Mesenchymal stem cell (in vitro differentiated cells and primary cell): ENCODE measurements around the gene PPP1CC.

Experiments used
- DNase-seq: peaks from one replicate; pipeline ENCODE4 v3.0.0-alpha.2; 2013
- H2AFZ ChIP-seq: one replicate; pipeline ENCODE4 v1.6.1; 2013; ENCODE audit warnings: low read depth, mild to moderate bottlenecking, control low read depth, inconsistent platforms, low read length, moderate library complexity
- H2AK5ac ChIP-seq: 2 replicates; pipeline ENCODE4 v1.6.1; 2013; ENCODE audit warnings: low read length, moderate library complexity, mild to moderate bottlenecking, inconsistent platforms; ENCODE audit not compliant: severe bottlenecking
- H2BK120ac ChIP-seq: one replicate; pipeline ENCODE4 v1.6.1; 2013; ENCODE audit warnings: low read depth, mild to moderate bottlenecking, inconsistent platforms, low read length, moderate library complexity
- H2BK12ac ChIP-seq, 2 experiments: one replicate each; pipeline ENCODE4 v1.6.1; 2013; ENCODE audit warnings: inconsistent platforms in 2 of 2, low read length in 2 of 2, mild to moderate bottlenecking in 2 of 2, moderate library complexity in 2 of 2, control low read depth in 1 of 2
- H2BK15ac ChIP-seq: one replicate; pipeline ENCODE4 v1.6.1; 2013; ENCODE audit warnings: mild to moderate bottlenecking, low read depth, inconsistent platforms; ENCODE audit not compliant: poor library complexity, severe bottlenecking
- H2BK5ac ChIP-seq: 2 replicates; pipeline ENCODE4 v1.6.1; 2013; ENCODE audit warnings: low read depth, mild to moderate bottlenecking, low read length, control low read depth, inconsistent platforms; ENCODE audit not compliant: poor library complexity, severe bottlenecking
- H3K14ac ChIP-seq, 2 experiments: one replicate each; pipeline ENCODE4 v1.6.1; 2013; ENCODE audit warnings: inconsistent platforms in 2 of 2, low read length in 2 of 2, control low read depth in 1 of 2, mild to moderate bottlenecking in 1 of 2, moderate library complexity in 1 of 2
- H3K18ac ChIP-seq, 2 experiments: one replicate each; pipeline ENCODE4 v1.6.1; 2013; ENCODE audit warnings: inconsistent platforms in 2 of 2, low read length in 2 of 2, control low read depth in 1 of 2, low read depth in 1 of 2, mild to moderate bottlenecking in 1 of 2
- H3K23ac ChIP-seq, 2 experiments: one replicate each; pipeline ENCODE4 v1.6.1; 2013; ENCODE audit warnings: inconsistent platforms in 2 of 2, low read length in 2 of 2, mild to moderate bottlenecking in 2 of 2, moderate library complexity in 2 of 2, control low read depth in 1 of 2
- H3K27ac ChIP-seq: 2 replicates; pipeline ENCODE4 v1.5.1; 2013; ENCODE audit warnings: mild to moderate bottlenecking, moderate library complexity, low read length, control low read depth, inconsistent platforms; ENCODE audit not compliant: poor library complexity, severe bottlenecking
- H3K27me3 ChIP-seq, 2 experiments: 2 replicates each; pipeline versions ENCODE4 v1.6.1 to v1.7.0; 2013; ENCODE audit warnings: low read length in 2 of 2, mild to moderate bottlenecking in 2 of 2, moderate library complexity in 2 of 2, control low read depth in 1 of 2, inconsistent platforms in 1 of 2; ENCODE audit not compliant: control insufficient read depth in 1 of 2, insufficient read depth in 1 of 2
- H3K36me3 ChIP-seq, 2 experiments: 2 replicates each; pipeline versions ENCODE4 v1.6.1 to v1.7.0; 2013; ENCODE audit warnings: low read length in 2 of 2, control low read depth in 1 of 2, inconsistent platforms in 1 of 2, low read depth in 1 of 2, mild to moderate bottlenecking in 1 of 2; ENCODE audit not compliant: insufficient read depth in 2 of 2, control insufficient read depth in 1 of 2
- H3K4ac ChIP-seq, 2 experiments: one replicate each; pipeline ENCODE4 v1.6.1; 2013; ENCODE audit warnings: inconsistent platforms in 2 of 2, low read length in 2 of 2, mild to moderate bottlenecking in 2 of 2, moderate library complexity in 2 of 2, control low read depth in 1 of 2, low read depth in 1 of 2
- H3K4me1 ChIP-seq: 2 replicates; pipeline ENCODE4 v1.6.1; 2013; ENCODE audit warnings: low read depth, low read length, control low read depth; ENCODE audit not compliant: control insufficient read depth, insufficient read depth
- H3K4me2 ChIP-seq: 2 replicates; pipeline ENCODE4 v1.6.1; 2013; ENCODE audit warnings: low read length, mild to moderate bottlenecking, inconsistent platforms; ENCODE audit not compliant: poor library complexity, severe bottlenecking
- H3K4me3 ChIP-seq, 2 experiments: 2 replicates each; pipeline versions ENCODE4 v1.5.1 to v1.7.0; 2013; ENCODE audit warnings: low read length in 2 of 2, mild to moderate bottlenecking in 2 of 2, control low read depth in 1 of 2, low read depth in 1 of 2; ENCODE audit not compliant: insufficient read depth in 1 of 2
- H3K79me1 ChIP-seq: replicated peaks from 2 replicates; pipeline ENCODE4 v1.6.1; 2013; ENCODE audit warnings: mild to moderate bottlenecking, control low read depth, low read length, inconsistent platforms; ENCODE audit not compliant: poor library complexity, severe bottlenecking
- H3K9ac ChIP-seq: 2 replicates; pipeline ENCODE4 v1.7.0; 2013; ENCODE audit warnings: mild to moderate bottlenecking, low read length, moderate library complexity
- H3K9me3 ChIP-seq: 2 replicates; pipeline ENCODE4 v1.7.0; 2013; ENCODE audit warnings: mild to moderate bottlenecking, low read length; ENCODE audit not compliant: control insufficient read depth
- H4K8ac ChIP-seq: one replicate; pipeline ENCODE4 v1.6.1; 2013; ENCODE audit warnings: inconsistent platforms, mild to moderate bottlenecking, low read length, moderate library complexity
- H4K91ac ChIP-seq: one replicate; pipeline ENCODE4 v1.6.1; 2013; ENCODE audit warnings: mild to moderate bottlenecking, low read length, inconsistent platforms
- WGBS: methylation state at CpG from one replicate; pipeline ENCODE4 v1.1.7; 2013; ENCODE audit warnings: mixed read lengths; 5-methylcytosine and 5-hydroxymethylcytosine counted together

PPP1CC gene

DNA sequence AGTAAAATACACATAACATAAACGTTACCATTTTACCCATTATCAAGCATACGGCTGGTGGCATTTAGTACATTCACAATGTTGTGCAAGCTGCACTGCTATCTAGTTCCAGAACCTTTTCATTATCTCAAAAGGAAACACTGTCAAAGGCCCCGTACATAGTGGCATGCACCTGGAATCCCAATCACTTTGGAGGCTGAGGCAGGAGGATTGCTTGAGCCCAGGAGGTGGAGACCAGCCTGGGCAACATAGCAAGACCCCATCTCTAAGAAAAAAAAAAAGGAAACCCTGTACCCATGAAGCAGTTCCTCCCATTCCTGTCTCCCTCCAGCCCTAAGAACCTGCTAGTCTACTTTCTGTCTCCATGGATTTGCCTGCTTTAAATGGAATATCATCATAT lies 46.4 kb downstream of the PPP1CC start:
- Histone ChIP-seq H3K4me3 (no peak overlapping the region), H4K91ac (no peak overlapping the region), H3K18ac (no peak overlapping the region), H3K4me2 (no peak overlapping the region), H3K14ac (no peak overlapping the region), H3K36me3 (no peaks in the 10 kb centered on the region), H2BK15ac (no peak overlapping the region), H3K4me1 (peaks cover 5% of the 10 kb centered on the region), H3K79me1 (no peaks in the 10 kb centered on the region), H2AK5ac (no peak overlapping the region), H3K27ac (no peak overlapping the region), H3K27me3 (no peaks in the 10 kb centered on the region), H2BK12ac (no peak overlapping the region), H2AFZ (no peak overlapping the region), H3K23ac (no peak overlapping the region), H2BK5ac (no peak overlapping the region), H3K9ac (no peak overlapping the region), H3K4ac (no peak overlapping the region), H3K9me3 (no peaks in the 10 kb centered on the region), H2BK120ac (no peak overlapping the region), H4K8ac (no peak overlapping the region)
- 90% methylated on average over 3 of the region's 3 CpGs for WGBS
- no peak for DNase-seq

DNA sequence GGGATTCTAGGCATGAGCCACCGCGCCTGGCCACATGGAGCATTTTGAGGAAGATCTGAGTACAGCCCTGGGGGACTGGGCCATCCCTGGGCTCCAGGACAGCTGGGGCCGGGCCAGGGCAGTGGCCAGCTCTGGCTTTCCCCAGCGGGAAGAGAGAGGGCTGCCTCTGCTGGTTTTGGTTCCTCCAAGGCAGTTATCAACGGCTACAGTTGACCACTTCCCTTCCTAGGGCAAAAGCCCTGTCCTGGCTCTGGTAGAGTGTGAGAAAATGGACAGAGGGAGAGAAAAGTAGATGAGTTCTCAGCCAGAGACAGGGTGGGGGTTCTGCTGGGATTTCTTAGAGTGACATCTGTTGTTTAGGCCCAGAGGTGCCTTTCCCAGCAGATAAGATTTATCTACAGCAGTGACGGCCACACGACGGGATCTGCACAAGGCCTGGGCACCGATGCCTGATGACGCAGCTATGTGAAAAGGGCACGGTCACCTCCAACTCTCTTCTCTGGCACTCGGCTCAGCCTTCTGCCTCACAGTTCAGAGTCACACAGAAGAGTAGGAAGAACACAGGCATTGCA lies 48.3 kb downstream of the PPP1CC start:
- no peaks in the 10 kb centered on the region for H3K36me3 ChIP-seq
- peaks cover 11% of the 10 kb centered on the region for H3K4me1 ChIP-seq
- H3K79me1 ChIP-seq = no peaks in the 10 kb centered on the region
- H2BK15ac ChIP-seq = no peak overlapping the region
- H3K14ac ChIP-seq = no peak overlapping the region
- no peak for DNase-seq
- no peak overlapping the region for H4K91ac ChIP-seq
- no peak overlapping the region for H3K18ac ChIP-seq
- H3K9me3 ChIP-seq = no peaks in the 10 kb centered on the region
- no peak overlapping the region for H2BK12ac ChIP-seq
- WGBS = 75% methylated on average over 12 of the region's 12 CpGs
- H3K27me3 ChIP-seq = peaks cover 0 to 3% of the 10 kb centered on the region in 2 experiments
- H2AFZ ChIP-seq = no peak overlapping the region
- no peak overlapping the region for H4K8ac ChIP-seq
- H2BK120ac ChIP-seq = no peak overlapping the region
- no peak overlapping the region for H3K4ac ChIP-seq
- no peak overlapping the region for H3K27ac ChIP-seq
- H3K23ac ChIP-seq = no peak overlapping the region
- no peak overlapping the region for H3K9ac ChIP-seq
- no peak overlapping the region for H3K4me2 ChIP-seq
- H2AK5ac ChIP-seq = no peak overlapping the region
- no peak overlapping the region for H3K4me3 ChIP-seq
- H2BK5ac ChIP-seq = no peak overlapping the region

DNA sequence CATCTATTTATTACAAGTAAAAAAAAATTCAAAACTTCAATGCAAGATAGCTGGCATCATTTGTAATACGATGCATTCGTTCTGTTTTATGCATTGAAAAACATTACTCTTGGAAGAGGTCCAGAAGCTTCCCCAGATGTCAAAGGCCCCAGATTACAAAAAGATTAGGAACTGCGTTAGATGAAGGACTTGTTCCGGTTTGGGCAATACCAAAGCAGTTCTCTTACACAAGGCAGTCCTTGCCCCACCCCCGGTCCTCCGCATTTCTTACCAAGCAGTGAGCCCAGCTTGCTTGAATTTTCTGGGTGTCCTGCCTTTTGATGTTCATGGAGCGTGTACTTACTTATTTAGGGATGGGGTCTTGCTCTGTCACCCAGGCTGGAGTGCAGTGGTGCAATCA lies 49.0 kb downstream of the PPP1CC start:
- H3K18ac ChIP-seq = no peak overlapping the region
- no peaks in the 10 kb centered on the region for H3K9me3 ChIP-seq
- H3K9ac ChIP-seq = no peak overlapping the region
- 93% methylated on average over 7 of the region's 7 CpGs for WGBS
- no peaks in the 10 kb centered on the region for H3K79me1 ChIP-seq
- no peak overlapping the region for H2BK12ac ChIP-seq
- no peak for DNase-seq
- H2BK120ac ChIP-seq = no peak overlapping the region
- H3K27ac ChIP-seq = no peak overlapping the region
- no peak overlapping the region for H4K8ac ChIP-seq
- H3K4me1 ChIP-seq = peaks cover 12% of the 10 kb centered on the region
- no peak overlapping the region for H3K4ac ChIP-seq
- peak overlapping the region; percentile 73 for H2BK15ac ChIP-seq
- no peak overlapping the region for H3K4me2 ChIP-seq
- H3K23ac ChIP-seq = no peak overlapping the region
- peaks cover 0 to 4% of the 10 kb centered on the region in 2 experiments for H3K27me3 ChIP-seq
- H4K91ac ChIP-seq = no peak overlapping the region
- H2BK5ac ChIP-seq = no peak overlapping the region
- no peak overlapping the region for H3K14ac ChIP-seq
- H2AFZ ChIP-seq = no peak overlapping the region
- no peak overlapping the region for H2AK5ac ChIP-seq
- no peak overlapping the region for H3K4me3 ChIP-seq
- H3K36me3 ChIP-seq = no peaks in the 10 kb centered on the region

DNA sequence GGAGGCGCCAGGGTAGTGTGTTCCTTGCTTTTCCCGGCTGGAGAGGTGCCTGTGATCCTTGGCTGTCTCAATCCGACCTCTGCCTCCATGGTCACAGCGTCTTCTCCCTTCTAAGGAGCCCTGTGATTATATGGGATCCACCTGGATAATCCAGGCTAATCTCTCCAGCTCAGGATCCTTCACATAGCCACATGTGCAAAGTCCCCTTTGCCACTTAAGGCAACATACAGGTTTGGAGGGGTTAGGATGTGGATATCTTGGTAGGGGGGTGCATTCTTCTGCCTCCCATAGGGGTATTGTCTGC lies 52.6 kb downstream of the PPP1CC start:
- Histone ChIP-seq H3K79me1 (no peaks in the 10 kb centered on the region), H3K9me3 (peaks cover 1% of the 10 kb centered on the region), H4K8ac (peak overlapping the region; percentile 92), H3K4me3 (no peak overlapping the region), H3K36me3 (no peaks in the 10 kb centered on the region), H3K4ac (no peak overlapping the region), H3K4me2 (no peak overlapping the region), H3K4me1 (peaks cover 13% of the 10 kb centered on the region), H2BK15ac (no peak overlapping the region), H3K9ac (peak overlapping the region; percentile 73), H2BK12ac (no peak overlapping the region), H2AFZ (no peak overlapping the region), H3K27me3 (peaks cover 9 to 23% of the 10 kb centered on the region in 2 experiments), H2BK120ac (no peak overlapping the region), H2AK5ac (no peak overlapping the region), H3K23ac (no peak overlapping the region), H3K27ac (no peak overlapping the region), H3K14ac (no peak overlapping the region), H3K18ac (no peak overlapping the region), H2BK5ac (no peak overlapping the region), H4K91ac (no peak overlapping the region)
- no peak for DNase-seq
- WGBS = 51% methylated on average over 4 of the region's 4 CpGs
